Panc1 (cell line): ENCODE data around the gene POLE. TPM values are rescaled to one million over a fixed set of nuclear protein-coding genes. Genes with fewer than 3 reads are reported as not detected.

ENCODE experiments used
- ATAC-seq: fragments of 200-7000 bp; cut with Tn5 transposase; 2 replicates; pipeline ENCODE4 v1.9.1; 2020; ENCODE audit warnings: mild to moderate bottlenecking, moderate library complexity
- BruUV-seq: library from RNA; stranded (reverse); fragments of 400-500 nt; replicated peaks from 2 replicates; lab custom pipeline; 2021; lab: Mats Ljungman, UMichigan
- CTCF ChIA-PET: fragments of 300-600 bp; sonication (Branson Sonifier 250); formaldehyde crosslinking; loops from one replicate; lab custom pipeline; 2022; ENCODE audit warnings: antibody characterized with exemption; lab: Charles Lee
- POLR2A ChIA-PET: fragments of 300-600 bp; sonication (Branson Sonifier 250); formaldehyde crosslinking; loops from one replicate; lab custom pipeline; 2022; ENCODE audit warnings: antibody characterized with exemption; lab: Charles Lee
- DNase-seq: peaks from one replicate; pipeline ENCODE4 v3.0.0-alpha.2; 2010; ENCODE audit warnings: low read depth, low spot score
- H3K27ac ChIP-seq: 2 replicates; pipeline ENCODE4 v1.5.1; 2011; ENCODE audit warnings: mild to moderate bottlenecking, low read length, inconsistent platforms
- H3K27me3 ChIP-seq: fragments of 200-500 bp; sonication (Bioruptor generic); 2 replicates; pipeline ENCODE4 v1.6.0; 2014; ENCODE audit warnings: low read length, inconsistent platforms; ENCODE audit not compliant: control insufficient read depth, insufficient read depth
- H3K36me3 ChIP-seq: fragments of 200-500 bp; sonication (Bioruptor generic); 2 replicates; pipeline ENCODE4 v1.5.1; 2014; ENCODE audit warnings: inconsistent platforms, mild to moderate bottlenecking, low read length, moderate library complexity; ENCODE audit not compliant: control insufficient read depth, insufficient read depth
- H3K4me1 ChIP-seq: 2 replicates; pipeline ENCODE4 v1.5.1; 2011; ENCODE audit warnings: inconsistent platforms, mild to moderate bottlenecking, low read length, moderate library complexity; ENCODE audit not compliant: control insufficient read depth, insufficient read depth
- H3K4me3 ChIP-seq, 2 experiments: 2 replicates each; pipeline ENCODE4 v1.5.1; 2011 to 2012; ENCODE audit warnings: low read depth in 2 of 2, low read length in 2 of 2, mild to moderate bottlenecking in 2 of 2, inconsistent platforms in 1 of 2, moderate library complexity in 1 of 2
- H3K9me3 ChIP-seq: fragments of 200-500 bp; sonication (Bioruptor generic); 2 replicates; pipeline ENCODE4 v1.5.1; 2014; ENCODE audit warnings: low read depth, mild to moderate bottlenecking, inconsistent platforms, low read length, moderate library complexity; ENCODE audit not compliant: control insufficient read depth, insufficient read depth
- POLR2AphosphoS5 ChIP-seq: IDR thresholded peaks from 2 replicates; pipeline ENCODE4 v1.6.1; 2012; ENCODE audit warnings: mild to moderate bottlenecking, low read depth, low read length, moderate library complexity
- SIN3A ChIP-seq: IDR thresholded peaks from 2 replicates; pipeline ENCODE4 v1.6.1; 2012; ENCODE audit warnings: low read depth, mild to moderate bottlenecking, low read length, moderate library complexity, borderline replicate concordance; ENCODE audit not compliant: insufficient read depth
- TCF7L2 ChIP-seq: IDR thresholded peaks from 2 replicates; pipeline ENCODE4 v1.6.1; 2011; ENCODE audit warnings: mild to moderate bottlenecking, low read depth, low read length, inconsistent platforms
- in situ Hi-C: cut with HindIII; loops from 2 replicates; pipeline ENCODE4 v1.10.0; 2016; ENCODE audit warnings: low sequenced_read_pairs, low pct_unique_long_range_greater_than_20kb
- intact Hi-C: fragments of 100-400 bp; cut with micrococcal nuclease; formaldehyde crosslinking; loops from one replicate; pipeline ENCODE4 v1.10.0; 2022; ENCODE audit not compliant: unreplicated experiment
- total RNA-seq: library from RNA; stranded (reverse); gene quantifications from one replicate; pipeline ENCODE4 v1.2.1, GENCODE V29; 2021; ENCODE audit not compliant: unreplicated experiment
- TF ChIP-seq, protein P1 (sequence below), 2 experiments: IDR thresholded peaks; 2 replicates each; pipeline ENCODE4 v1.6.1; 2011 to 2012; ENCODE audit warnings: low read depth in 2 of 2, control low read depth in 1 of 2, low read length in 1 of 2, mild to moderate bottlenecking in 1 of 2, moderate library complexity in 1 of 2; ENCODE audit not compliant: insufficient read depth in 1 of 2
- TF ChIP-seq, protein P2 (sequence below): fragments of 450-650 bp; IDR thresholded peaks from 2 replicates; pipeline ENCODE4 v1.5.1; 2017; ENCODE audit warnings: mild to moderate bottlenecking

Gene POLE
- total RNA-seq, 1 experiment from 2014 or later, result 112 TPM

DNA sequence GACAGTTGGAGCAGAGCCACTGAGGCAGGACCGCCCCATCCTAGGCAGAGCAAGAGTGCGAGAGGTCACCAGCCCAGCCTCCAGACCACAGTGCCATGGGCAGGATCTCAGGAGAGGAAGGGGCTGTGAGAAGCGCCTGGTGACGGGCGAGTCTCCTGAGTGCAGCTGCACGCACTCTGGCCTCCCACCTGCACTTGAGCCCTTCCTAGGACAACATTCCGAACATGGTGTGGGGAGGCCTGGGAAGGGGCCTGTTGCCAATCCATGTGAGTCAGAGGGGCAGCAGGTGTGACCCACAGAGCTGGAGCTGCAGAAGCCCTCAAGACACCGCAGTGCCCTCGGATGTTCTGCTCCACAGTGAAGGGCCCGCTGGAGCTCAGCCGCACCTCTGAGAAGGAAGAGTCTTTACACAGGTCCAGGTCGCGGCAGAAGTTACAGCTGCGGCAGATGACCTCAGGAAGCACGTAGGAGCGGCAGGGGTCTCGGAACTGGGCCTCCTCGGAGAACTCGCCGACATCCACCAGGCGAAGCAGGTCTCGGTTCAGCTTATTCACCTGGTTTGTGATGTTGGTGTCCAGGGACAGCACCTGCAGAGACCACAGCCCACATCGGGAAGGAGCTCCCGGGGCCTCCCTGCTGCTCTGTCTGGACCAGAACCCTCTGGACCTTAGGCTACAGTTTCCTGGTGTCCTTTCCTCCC is 61.3 kb downstream of the POLE start:
- CTCF ChIA-PET, result interaction anchor here (0.6 kb wide), 1 partner anchor 407 kb away, joined by 6 read pairs; no protein-coding TSS in a partner anchor

DNA sequence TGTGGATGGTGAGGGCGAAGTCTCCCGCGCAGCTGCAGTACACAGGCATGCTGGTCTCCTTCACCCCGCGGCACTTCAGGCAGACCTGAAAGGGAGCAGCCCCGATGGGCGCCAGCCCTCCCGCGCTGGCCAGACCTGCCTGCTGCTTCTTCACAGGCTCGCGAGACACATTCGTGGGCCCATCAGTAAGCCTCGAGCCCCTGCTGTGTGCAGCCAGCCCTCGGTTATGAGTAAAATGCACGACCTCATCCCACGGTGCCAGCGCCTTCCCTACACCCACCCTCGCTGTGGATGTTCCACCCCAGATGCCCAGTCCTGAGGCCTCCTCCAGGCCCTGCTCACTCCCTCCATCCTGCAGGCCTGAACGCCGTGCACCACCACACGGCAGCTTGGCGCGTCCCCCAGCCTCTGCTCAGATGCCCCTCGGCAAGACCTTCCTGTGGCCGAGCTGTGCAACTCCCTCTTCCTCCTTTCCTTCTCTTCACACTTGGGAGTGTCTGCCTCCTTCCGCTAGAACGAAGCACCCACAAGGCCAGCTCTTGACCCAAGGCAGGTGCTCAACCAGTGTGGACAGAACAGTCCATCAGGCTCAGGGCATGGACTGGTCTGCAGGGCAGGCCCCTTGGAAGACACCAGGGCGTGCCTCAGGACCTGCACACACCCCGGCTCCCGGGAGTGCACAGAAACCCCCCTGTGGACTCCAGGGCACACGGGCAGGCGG is 62.1 kb downstream of the POLE start:
- ATAC-seq, result no peak
- intact Hi-C loops (no loop called here), in situ Hi-C loops (no loop called here)
- H3K36me3 ChIP-seq, result peaks cover 2% of the 10 kb centered on the region; the same call in 1 of the 2 replicates
- ChIA-PET CTCF (interaction anchor here (0.5 to 0.7 kb wide), 3 partner anchors 211 to 1528 kb away, joined by 3 to 6 read pairs (median 5); no protein-coding TSS in a partner anchor), POLR2A (no interaction called here)
- peaks cover 10% of the 10 kb centered on the region for H3K4me1 ChIP-seq
- H3K4me3 ChIP-seq, result no peak overlapping the region
- H3K27ac ChIP-seq, result no peak overlapping the region
- TF ChIP-seq, protein P1, sequence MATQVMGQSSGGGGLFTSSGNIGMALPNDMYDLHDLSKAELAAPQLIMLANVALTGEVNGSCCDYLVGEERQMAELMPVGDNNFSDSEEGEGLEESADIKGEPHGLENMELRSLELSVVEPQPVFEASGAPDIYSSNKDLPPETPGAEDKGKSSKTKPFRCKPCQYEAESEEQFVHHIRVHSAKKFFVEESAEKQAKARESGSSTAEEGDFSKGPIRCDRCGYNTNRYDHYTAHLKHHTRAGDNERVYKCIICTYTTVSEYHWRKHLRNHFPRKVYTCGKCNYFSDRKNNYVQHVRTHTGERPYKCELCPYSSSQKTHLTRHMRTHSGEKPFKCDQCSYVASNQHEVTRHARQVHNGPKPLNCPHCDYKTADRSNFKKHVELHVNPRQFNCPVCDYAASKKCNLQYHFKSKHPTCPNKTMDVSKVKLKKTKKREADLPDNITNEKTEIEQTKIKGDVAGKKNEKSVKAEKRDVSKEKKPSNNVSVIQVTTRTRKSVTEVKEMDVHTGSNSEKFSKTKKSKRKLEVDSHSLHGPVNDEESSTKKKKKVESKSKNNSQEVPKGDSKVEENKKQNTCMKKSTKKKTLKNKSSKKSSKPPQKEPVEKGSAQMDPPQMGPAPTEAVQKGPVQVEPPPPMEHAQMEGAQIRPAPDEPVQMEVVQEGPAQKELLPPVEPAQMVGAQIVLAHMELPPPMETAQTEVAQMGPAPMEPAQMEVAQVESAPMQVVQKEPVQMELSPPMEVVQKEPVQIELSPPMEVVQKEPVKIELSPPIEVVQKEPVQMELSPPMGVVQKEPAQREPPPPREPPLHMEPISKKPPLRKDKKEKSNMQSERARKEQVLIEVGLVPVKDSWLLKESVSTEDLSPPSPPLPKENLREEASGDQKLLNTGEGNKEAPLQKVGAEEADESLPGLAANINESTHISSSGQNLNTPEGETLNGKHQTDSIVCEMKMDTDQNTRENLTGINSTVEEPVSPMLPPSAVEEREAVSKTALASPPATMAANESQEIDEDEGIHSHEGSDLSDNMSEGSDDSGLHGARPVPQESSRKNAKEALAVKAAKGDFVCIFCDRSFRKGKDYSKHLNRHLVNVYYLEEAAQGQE (IDR thresholded peaks at IDR 0.05; ENCODE audit: insufficient read depth in 1 of 2, low read depth in 2 of 2, low read length in 1 of 2), result no peak
- TF ChIP-seq, protein P2, sequence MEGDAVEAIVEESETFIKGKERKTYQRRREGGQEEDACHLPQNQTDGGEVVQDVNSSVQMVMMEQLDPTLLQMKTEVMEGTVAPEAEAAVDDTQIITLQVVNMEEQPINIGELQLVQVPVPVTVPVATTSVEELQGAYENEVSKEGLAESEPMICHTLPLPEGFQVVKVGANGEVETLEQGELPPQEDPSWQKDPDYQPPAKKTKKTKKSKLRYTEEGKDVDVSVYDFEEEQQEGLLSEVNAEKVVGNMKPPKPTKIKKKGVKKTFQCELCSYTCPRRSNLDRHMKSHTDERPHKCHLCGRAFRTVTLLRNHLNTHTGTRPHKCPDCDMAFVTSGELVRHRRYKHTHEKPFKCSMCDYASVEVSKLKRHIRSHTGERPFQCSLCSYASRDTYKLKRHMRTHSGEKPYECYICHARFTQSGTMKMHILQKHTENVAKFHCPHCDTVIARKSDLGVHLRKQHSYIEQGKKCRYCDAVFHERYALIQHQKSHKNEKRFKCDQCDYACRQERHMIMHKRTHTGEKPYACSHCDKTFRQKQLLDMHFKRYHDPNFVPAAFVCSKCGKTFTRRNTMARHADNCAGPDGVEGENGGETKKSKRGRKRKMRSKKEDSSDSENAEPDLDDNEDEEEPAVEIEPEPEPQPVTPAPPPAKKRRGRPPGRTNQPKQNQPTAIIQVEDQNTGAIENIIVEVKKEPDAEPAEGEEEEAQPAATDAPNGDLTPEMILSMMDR, result no peak
- no peak for TF ChIP-seq POLR2AphosphoS5
- no peak for TF ChIP-seq TCF7L2
- TF ChIP-seq SIN3A, result no peak
- DNase-seq, result no peak
- BruUV-seq, result no TSS peak
- H3K27me3 ChIP-seq, result no peaks in the 10 kb centered on the region
- no peaks in the 10 kb centered on the region for H3K9me3 ChIP-seq

More for the DNA sequence above, 61.3 kb downstream of the POLE start:
- no TSS peak for BruUV-seq
- Histone ChIP-seq H3K27ac (no peak overlapping the region), H3K9me3 (no peaks in the 10 kb centered on the region), H3K27me3 (no peaks in the 10 kb centered on the region), H3K4me1 (peaks cover 10% of the 10 kb centered on the region), H3K36me3 (peaks cover 2% of the 10 kb centered on the region; the same call in 1 of the 2 replicates), H3K4me3 (no peak overlapping the region)
- POLR2A ChIA-PET, result no interaction called here
- intact Hi-C loops (no loop called here), in situ Hi-C loops (no loop called here)
- no peak for TF ChIP-seq SIN3A
- TF ChIP-seq, protein P1 (IDR thresholded peaks at IDR 0.05; ENCODE audit: insufficient read depth in 1 of 2, low read depth in 2 of 2, low read length in 1 of 2), result no peak
- TF ChIP-seq, protein P2, result no peak
- no peak for TF ChIP-seq POLR2AphosphoS5
- no peak for TF ChIP-seq TCF7L2
- ATAC-seq (no peak), DNase-seq (no peak)
